Activated CD8-positive, alpha-beta T cell treated with anti-CD3 and anti-CD28 coated beads for 36 hours (primary cell): ENCODE measurements around the gene PATL1. TPM values are rescaled to one million over a fixed set of nuclear protein-coding genes. Genes with fewer than 3 reads are reported as not detected.

ENCODE experiments used
- ATAC-seq: fragments of 200-7000 bp; cut with Tn5 transposase; one replicate; pipeline ENCODE4 v1.10.0; 2021; ENCODE audit warnings: mild to moderate bottlenecking, moderate library complexity
- CTCF ChIA-PET: fragments of 350-600 bp; sonication (Branson Sonifier 250); formaldehyde crosslinking; loops from one replicate; lab custom pipeline; 2021; ENCODE audit warnings: antibody characterized with exemption; lab: Charles Lee
- POLR2A ChIA-PET: fragments of 350-600 bp; sonication (Branson Sonifier 250); formaldehyde crosslinking; loops from one replicate; lab custom pipeline; 2021; ENCODE audit warnings: antibody characterized with exemption; lab: Charles Lee
- DNase-seq: peaks from one replicate; pipeline ENCODE4 v3.0.0-alpha.2; 2020
- H3K27ac Mint-ChIP-seq: one replicate; pipeline ENCODE4 v1.8.0; 2021; ENCODE audit warnings: mild to moderate bottlenecking, mixed read lengths
- H3K27me3 Mint-ChIP-seq: one replicate; pipeline ENCODE4 v1.8.0; 2021; ENCODE audit warnings: mixed read lengths
- H3K36me3 Mint-ChIP-seq: one replicate; pipeline ENCODE4 v1.8.0; 2021; ENCODE audit warnings: low read depth, mixed read lengths
- H3K4me1 Mint-ChIP-seq: one replicate; pipeline ENCODE4 v1.8.0; 2021; ENCODE audit warnings: low read depth, mixed read lengths
- H3K4me3 Mint-ChIP-seq: one replicate; pipeline ENCODE4 v1.8.0; 2021; ENCODE audit warnings: mild to moderate bottlenecking, moderate library complexity, mixed read lengths
- H3K9me3 Mint-ChIP-seq: one replicate; pipeline ENCODE4 v1.8.0; 2021; ENCODE audit warnings: mixed read lengths
- intact Hi-C: fragments of 100-400 bp; cut with micrococcal nuclease; formaldehyde crosslinking; loops from one replicate; pipeline ENCODE4 v1.10.0; 2022
- total RNA-seq, 2 experiments: library from RNA; stranded (reverse); gene quantifications; one replicate each; pipeline ENCODE4 v1.2.3, GENCODE V29; 2021
- TF ChIP-seq, protein P1 (sequence below): fragments of 200-600 bp; IDR thresholded peaks from one replicate; pipeline ENCODE4 v1.8.0; 2022; ENCODE audit warnings: antibody characterized with exemption, mild to moderate bottlenecking

PATL1 gene
- total RNA-seq, 2 experiments from 2014 or later: 59.5 to 60.6 TPM

DNA sequence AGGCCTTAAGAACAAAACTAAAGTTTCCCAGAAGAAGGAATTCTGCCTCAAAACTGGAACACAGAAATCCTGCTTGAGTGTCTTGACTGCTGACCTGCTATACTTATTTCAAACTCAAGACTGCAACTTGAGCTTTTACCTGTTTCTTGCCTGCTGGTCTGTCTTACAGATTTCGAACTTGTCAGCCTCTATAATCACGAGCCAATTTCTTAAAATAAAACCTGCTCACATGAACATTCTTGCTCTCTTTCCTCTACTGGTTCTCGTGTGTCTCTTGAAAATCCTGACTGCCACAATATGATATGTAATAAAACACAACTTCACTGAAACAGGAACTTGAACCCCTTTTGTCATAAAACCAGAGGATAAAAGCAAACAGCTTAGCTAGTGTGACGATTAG, 13.9 kb downstream of the PATL1 start:
- Mint-ChIP-seq H3K36me3 (peaks cover 66% of the 10 kb centered on the region), H3K9me3 (no peaks in the 10 kb centered on the region), H3K27me3 (no peaks in the 10 kb centered on the region), H3K4me1 (no peaks in the 10 kb centered on the region), H3K4me3 (no peak overlapping the region), H3K27ac (no peak overlapping the region)
- no peak for ATAC-seq
- TF ChIP-seq, protein P1, sequence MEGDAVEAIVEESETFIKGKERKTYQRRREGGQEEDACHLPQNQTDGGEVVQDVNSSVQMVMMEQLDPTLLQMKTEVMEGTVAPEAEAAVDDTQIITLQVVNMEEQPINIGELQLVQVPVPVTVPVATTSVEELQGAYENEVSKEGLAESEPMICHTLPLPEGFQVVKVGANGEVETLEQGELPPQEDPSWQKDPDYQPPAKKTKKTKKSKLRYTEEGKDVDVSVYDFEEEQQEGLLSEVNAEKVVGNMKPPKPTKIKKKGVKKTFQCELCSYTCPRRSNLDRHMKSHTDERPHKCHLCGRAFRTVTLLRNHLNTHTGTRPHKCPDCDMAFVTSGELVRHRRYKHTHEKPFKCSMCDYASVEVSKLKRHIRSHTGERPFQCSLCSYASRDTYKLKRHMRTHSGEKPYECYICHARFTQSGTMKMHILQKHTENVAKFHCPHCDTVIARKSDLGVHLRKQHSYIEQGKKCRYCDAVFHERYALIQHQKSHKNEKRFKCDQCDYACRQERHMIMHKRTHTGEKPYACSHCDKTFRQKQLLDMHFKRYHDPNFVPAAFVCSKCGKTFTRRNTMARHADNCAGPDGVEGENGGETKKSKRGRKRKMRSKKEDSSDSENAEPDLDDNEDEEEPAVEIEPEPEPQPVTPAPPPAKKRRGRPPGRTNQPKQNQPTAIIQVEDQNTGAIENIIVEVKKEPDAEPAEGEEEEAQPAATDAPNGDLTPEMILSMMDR: no peak
- ChIA-PET CTCF (interaction anchor here (0.7 to 1.4 kb wide), 3 partner anchors 31 to 75 kb away, joined by 3 read pairs; no protein-coding TSS in a partner anchor), POLR2A (no interaction called here)
- no peak for DNase-seq
- intact Hi-C loops: no loop called here

- ChIA-PET CTCF (no interaction called here), POLR2A (interaction anchor here (0.8 kb wide), 1 partner anchor 13 kb away, joined by 3 read pairs; no protein-coding TSS in a partner anchor)
- Mint-ChIP-seq H3K27ac (peak overlapping the region; percentile 0), H3K9me3 (no peaks in the 10 kb centered on the region), H3K4me1 (peaks cover 3% of the 10 kb centered on the region), H3K36me3 (peaks cover 72% of the 10 kb centered on the region), H3K4me3 (no peak overlapping the region), H3K27me3 (no peaks in the 10 kb centered on the region)
- intact Hi-C loops: no loop called here
- ATAC-seq (no peak), DNase-seq (no peak)
- TF ChIP-seq, protein P1: no peak
These were observed 21.4 kb downstream of the PATL1 start for GRCh38 chr11:59647245-59647980.

DNA sequence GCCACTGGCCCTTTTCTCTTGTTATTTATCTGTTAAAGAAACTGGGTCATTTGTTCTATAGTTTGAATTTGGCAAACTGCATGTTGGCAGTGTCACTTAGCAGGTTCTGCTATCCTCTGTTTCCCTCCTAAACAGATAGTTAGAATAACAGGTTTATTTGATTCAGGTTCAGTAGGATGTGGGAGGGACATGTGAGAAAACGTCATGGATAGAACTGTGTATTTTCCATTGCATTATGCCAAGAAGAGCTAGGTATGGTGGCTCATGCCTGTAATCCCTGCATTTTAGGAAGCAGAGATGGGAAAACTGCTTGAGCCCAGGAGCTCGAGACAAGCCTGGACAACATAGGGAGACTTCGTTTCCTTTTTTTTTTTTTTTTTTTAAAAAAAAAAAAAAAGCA, 24.3 kb downstream of the PATL1 start:
- intact Hi-C loops: no loop called here
- CTCF ChIA-PET: interaction anchor here (0.9 kb wide), 1 partner anchor 20 kb away, joined by 3 read pairs; no protein-coding TSS in a partner anchor
- peaks cover 66% of the 10 kb centered on the region for H3K36me3 Mint-ChIP-seq

GRCh38 chr11:59643390-59643789, 25.4 kb downstream of the PATL1 start:
- intact Hi-C loops: no loop called here
- H3K36me3 Mint-ChIP-seq: peaks cover 67% of the 10 kb centered on the region
- H3K4me3 Mint-ChIP-seq: no peak overlapping the region
- TF ChIP-seq, protein P1: no peak
- ATAC-seq: no peak
- ChIA-PET POLR2A (interaction anchor here (1.5 kb wide), 1 partner anchor 27 kb away, joined by 4 read pairs; the partner anchor contains the start of gene OSBP), CTCF (interaction anchor here (0.9 to 1.5 kb wide), 3 partner anchors 21 to 80 kb away, joined by 3 read pairs; partner anchors contain the start of gene PATL1)
- no peaks in the 10 kb centered on the region for H3K9me3 Mint-ChIP-seq
- H3K4me1 Mint-ChIP-seq: peaks cover 3% of the 10 kb centered on the region
- H3K27ac Mint-ChIP-seq: no peak overlapping the region
- DNase-seq: no peak
- H3K27me3 Mint-ChIP-seq: no peaks in the 10 kb centered on the region

More for the DNA sequence above, 24.3 kb downstream of the PATL1 start:
- TF ChIP-seq, protein P1: no peak
- Mint-ChIP-seq H3K4me1 (peaks cover 3% of the 10 kb centered on the region), H3K27ac (no peak overlapping the region), H3K27me3 (no peaks in the 10 kb centered on the region), H3K4me3 (no peak overlapping the region), H3K9me3 (no peaks in the 10 kb centered on the region)
- ATAC-seq: no peak
- POLR2A ChIA-PET: no interaction called here
- no peak for DNase-seq

DNA sequence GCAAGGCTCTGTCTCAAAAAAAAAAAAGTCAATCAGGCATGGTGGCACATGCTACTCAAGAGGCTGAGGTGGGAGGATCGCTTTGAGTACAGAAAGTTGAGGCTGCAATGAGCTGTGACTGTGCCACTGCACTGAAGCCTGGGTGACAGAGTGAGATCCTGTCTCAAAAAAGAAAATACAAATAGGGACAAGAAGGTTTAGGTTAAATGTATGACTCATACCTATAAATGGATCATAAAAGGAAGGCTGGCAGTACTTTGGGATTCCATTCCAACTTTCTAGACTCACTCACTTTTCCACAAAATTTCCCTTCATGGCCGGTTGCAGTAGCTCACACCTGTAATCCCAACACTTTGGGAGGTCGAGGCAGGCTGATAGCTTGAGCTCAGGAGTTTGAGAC, 27.7 kb downstream of the PATL1 start:
- Mint-ChIP-seq H3K9me3 (no peaks in the 10 kb centered on the region), H3K36me3 (peaks cover 69% of the 10 kb centered on the region), H3K27me3 (no peaks in the 10 kb centered on the region), H3K4me3 (no peak overlapping the region), H3K27ac (no peak overlapping the region), H3K4me1 (no peaks in the 10 kb centered on the region)
- DNase-seq (no peak), ATAC-seq (no peak)
- TF ChIP-seq, protein P1: no peak
- ChIA-PET CTCF (interaction anchor here (0.6 kb wide), 1 partner anchor 11 kb away, joined by 3 read pairs; no protein-coding TSS in a partner anchor), POLR2A (interaction anchor here (0.7 kb wide), 1 partner anchor 16 kb away, joined by 3 read pairs; no protein-coding TSS in a partner anchor)
- intact Hi-C loops: no loop called here
